Measurements from ENCODE around the gene PHOSPHO2. TPM values are rescaled to one million over a fixed set of nuclear protein-coding genes. Genes with fewer than 3 reads are reported as not detected.

The PHOSPHO2 gene
- total and polyA plus RNA-seq, 4 donors, result 1.9 to 12.6 (median 2.8) TPM

- ATAC-seq (ENCODE audit: insufficient read depth, low FRiP score) (no peak), DNase-seq (no peak)
- H3K9me3 ChIP-seq (ENCODE audit: control insufficient read depth in 4 of 4, insufficient read depth in 3 of 4, low read length in 3 of 4), result no peaks in the 10 kb centered on the region
- H3K9ac ChIP-seq (ENCODE audit: insufficient read depth in 1 of 2, low read length in 2 of 2), result no peak overlapping the region
- H3K27ac ChIP-seq (ENCODE audit: low read depth in 1 of 2, low read length in 1 of 2), result no peak overlapping the region
- no peaks in the 10 kb centered on the region for H3K27me3 ChIP-seq (ENCODE audit: control insufficient read depth in 3 of 3, insufficient read depth in 3 of 3, low read length in 2 of 3)
- no peak overlapping the region for H3K4me3 ChIP-seq
- peaks cover 0 to 8% (median 0%) of the 10 kb centered on the region in 5 donors for H3K4me1 ChIP-seq (ENCODE audit: control insufficient read depth in 5 of 5, insufficient read depth in 5 of 5, low read length in 5 of 5)
- TF ChIP-seq, protein P1, sequence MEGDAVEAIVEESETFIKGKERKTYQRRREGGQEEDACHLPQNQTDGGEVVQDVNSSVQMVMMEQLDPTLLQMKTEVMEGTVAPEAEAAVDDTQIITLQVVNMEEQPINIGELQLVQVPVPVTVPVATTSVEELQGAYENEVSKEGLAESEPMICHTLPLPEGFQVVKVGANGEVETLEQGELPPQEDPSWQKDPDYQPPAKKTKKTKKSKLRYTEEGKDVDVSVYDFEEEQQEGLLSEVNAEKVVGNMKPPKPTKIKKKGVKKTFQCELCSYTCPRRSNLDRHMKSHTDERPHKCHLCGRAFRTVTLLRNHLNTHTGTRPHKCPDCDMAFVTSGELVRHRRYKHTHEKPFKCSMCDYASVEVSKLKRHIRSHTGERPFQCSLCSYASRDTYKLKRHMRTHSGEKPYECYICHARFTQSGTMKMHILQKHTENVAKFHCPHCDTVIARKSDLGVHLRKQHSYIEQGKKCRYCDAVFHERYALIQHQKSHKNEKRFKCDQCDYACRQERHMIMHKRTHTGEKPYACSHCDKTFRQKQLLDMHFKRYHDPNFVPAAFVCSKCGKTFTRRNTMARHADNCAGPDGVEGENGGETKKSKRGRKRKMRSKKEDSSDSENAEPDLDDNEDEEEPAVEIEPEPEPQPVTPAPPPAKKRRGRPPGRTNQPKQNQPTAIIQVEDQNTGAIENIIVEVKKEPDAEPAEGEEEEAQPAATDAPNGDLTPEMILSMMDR (IDR thresholded peaks at IDR 0.05; ENCODE audit: control extremely low read depth, extremely low read depth), result no peak
- H3K36me3 ChIP-seq (ENCODE audit: control insufficient read depth in 4 of 4, insufficient read depth in 4 of 4, low read length in 4 of 4), result no peaks in the 10 kb centered on the region
- 97 to 100% methylated on average over 1 of the region's 1 CpG for WGBS, 2 donors
These were observed 15.1 kb downstream of the PHOSPHO2 start for GRCh38 chr2:169709331-169709730.

DNA sequence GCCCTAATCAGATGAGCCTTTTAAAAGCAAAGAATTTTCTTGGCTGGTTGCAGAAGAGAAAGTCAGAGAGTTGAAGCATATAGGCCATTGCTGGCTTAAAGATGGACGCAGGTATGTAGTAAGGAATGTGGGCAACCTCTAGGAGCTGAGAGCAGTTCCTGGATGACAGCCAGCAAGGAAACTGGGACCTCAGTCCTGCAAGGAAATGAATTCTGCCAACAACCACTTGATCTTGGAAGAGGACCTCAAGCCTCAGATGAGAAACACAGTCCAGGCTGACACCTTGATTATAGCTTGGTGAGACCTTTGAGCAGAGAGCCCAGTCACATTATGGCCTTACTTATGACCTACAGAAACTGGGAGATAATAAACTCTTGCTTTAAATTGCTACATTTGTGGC is 15.7 kb downstream of the PHOSPHO2 start:
- 58 to 62% methylated on average over 1 of the region's 1 CpG for WGBS, 2 donors
- no peaks in the 10 kb centered on the region for H3K9me3 ChIP-seq (ENCODE audit: control insufficient read depth in 4 of 4, insufficient read depth in 3 of 4, low read length in 3 of 4)
- no peaks in the 10 kb centered on the region for H3K36me3 ChIP-seq (ENCODE audit: control insufficient read depth in 4 of 4, insufficient read depth in 4 of 4, low read length in 4 of 4)
- no peak overlapping the region for H3K27ac ChIP-seq (ENCODE audit: low read depth in 1 of 2, low read length in 1 of 2)
- no peak overlapping the region for H3K4me3 ChIP-seq
- peaks cover 0 to 12% (median 0%) of the 10 kb centered on the region in 5 donors for H3K4me1 ChIP-seq (ENCODE audit: control insufficient read depth in 5 of 5, insufficient read depth in 5 of 5, low read length in 5 of 5)
- H3K9ac ChIP-seq (ENCODE audit: insufficient read depth in 1 of 2, low read length in 2 of 2), result no peak overlapping the region
- H3K27me3 ChIP-seq (ENCODE audit: control insufficient read depth in 3 of 3, insufficient read depth in 3 of 3, low read length in 2 of 3), result no peaks in the 10 kb centered on the region
- DNase-seq (peak in 2 of 3 donors; percentile 45 to 62), ATAC-seq (ENCODE audit: insufficient read depth, low FRiP score) (peak; percentile 73)
- TF ChIP-seq, protein P1 (IDR thresholded peaks at IDR 0.05; ENCODE audit: control extremely low read depth, extremely low read depth), result no peak

- peaks cover 4 to 21% (median 14%) of the 10 kb centered on the region in 5 donors for H3K4me1 ChIP-seq (ENCODE audit: control insufficient read depth in 5 of 5, insufficient read depth in 5 of 5, low read length in 5 of 5)
- TF ChIP-seq, protein P1 (IDR thresholded peaks at IDR 0.05; ENCODE audit: control extremely low read depth, extremely low read depth), result no peak
- H3K4me3 ChIP-seq, result no peak overlapping the region
- no peaks in the 10 kb centered on the region for H3K36me3 ChIP-seq (ENCODE audit: control insufficient read depth in 4 of 4, insufficient read depth in 4 of 4, low read length in 4 of 4)
- peak in 1 of 3 donors; percentile 15 for DNase-seq
- no peak overlapping the region for H3K9ac ChIP-seq (ENCODE audit: insufficient read depth in 1 of 2, low read length in 2 of 2)
- no peak overlapping the region for H3K27ac ChIP-seq (ENCODE audit: low read depth in 1 of 2, low read length in 1 of 2)
- 62 to 81% methylated on average over 7 of the region's 7 CpGs for WGBS, 2 donors
- no peak for ATAC-seq (ENCODE audit: insufficient read depth, low FRiP score)
- no peaks in the 10 kb centered on the region for H3K27me3 ChIP-seq (ENCODE audit: control insufficient read depth in 3 of 3, insufficient read depth in 3 of 3, low read length in 2 of 3)
- H3K9me3 ChIP-seq (ENCODE audit: control insufficient read depth in 4 of 4, insufficient read depth in 3 of 4, low read length in 3 of 4), result no peaks in the 10 kb centered on the region
These were observed 17.7 kb downstream of the PHOSPHO2 start for GRCh38 chr2:169711751-169712509.
